SK-N-MC (cell line): ENCODE data around the gene FAM89B.

Experiments used
- EZH2 ChIP-seq: fragments of 200-600 bp; sonication (generic); IDR thresholded peaks from one replicate; pipeline ENCODE4 v1.6.1; 2017; ENCODE audit warnings: antibody characterized with exemption
- FOXP2 ChIP-seq: optimal IDR thresholded peaks from 2 replicates; pipeline ENCODE3; 2011; ENCODE audit warnings: mild to moderate bottlenecking, moderate library complexity; ENCODE audit not compliant: insufficient read depth; ENCODE audit errors: extremely low read length, control extremely low read depth
- POLR2AphosphoS5 ChIP-seq: IDR thresholded peaks from 2 replicates; pipeline ENCODE4 v1.6.1; 2012; ENCODE audit warnings: mild to moderate bottlenecking, low read depth, low read length, borderline replicate concordance

DNA sequence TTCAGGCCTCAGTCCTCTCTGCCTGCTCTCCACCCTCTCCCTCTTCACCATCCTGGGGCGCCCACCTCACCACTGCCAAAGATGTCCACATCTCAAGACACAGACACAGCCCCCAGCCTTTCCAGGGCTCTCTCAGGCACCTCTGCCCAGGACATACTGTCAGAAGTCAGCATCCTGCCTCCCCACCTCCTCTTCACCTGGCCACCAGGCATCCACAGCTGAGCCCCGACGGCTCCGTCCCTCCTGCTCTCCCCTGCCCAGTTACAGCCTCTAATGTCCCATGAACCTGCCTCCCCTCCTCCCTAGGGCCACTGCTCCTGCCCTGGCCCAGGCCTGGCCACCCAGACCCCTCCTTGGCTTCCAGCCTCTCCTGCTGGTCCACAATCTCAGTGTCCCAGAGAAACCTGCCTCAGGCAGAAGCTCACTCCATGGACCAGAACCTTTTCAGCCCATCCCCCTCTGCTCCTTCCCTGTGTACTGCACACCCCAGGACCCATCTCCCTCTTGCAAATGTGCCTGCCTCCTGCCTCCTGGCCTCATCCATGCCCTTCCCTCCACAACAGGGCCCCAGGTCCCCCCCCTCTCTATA, 17.4 kb upstream of the FAM89B start:
- TF ChIP-seq POLR2AphosphoS5, result no peak
- no peak for TF ChIP-seq EZH2
- TF ChIP-seq FOXP2, result no peak
